HuH-7.5 (cell line): ENCODE measurements around the gene STARD3NL.
"Not testable (repeated sequence)": the region's sequence is repeated elsewhere in the genome, so short reads cannot be mapped to it uniquely, and the experiment has no call there.

Source experiments
- DNase-seq: peaks from one replicate; pipeline ENCODE4 v3.0.0; 2011; ENCODE audit warnings: low spot score

The STARD3NL gene

GRCh38 chr7:38223306-38223705 is 45.3 kb downstream of the STARD3NL start:
- DNase-seq, result no peak

- no peak for DNase-seq
These were observed 46.3 kb downstream of the STARD3NL start for GRCh38 chr7:38224392-38224791.

- no peak for DNase-seq
These were observed 51.3 kb downstream of the STARD3NL start for GRCh38 chr7:38229386-38229785.

GRCh38 chr7:38229884-38230642 is 52.0 kb downstream of the STARD3NL start:
- no peak for DNase-seq

GRCh38 chr7:38232502-38233366 is 54.7 kb downstream of the STARD3NL start:
- no peak for DNase-seq

GRCh38 chr7:38234759-38235158 is 56.7 kb downstream of the STARD3NL start:
- DNase-seq, result not testable (repeated sequence)

- no peak for DNase-seq
These were observed 57.6 kb downstream of the STARD3NL start for GRCh38 chr7:38235606-38236005.

GRCh38 chr7:38239129-38239528 is 61.1 kb downstream of the STARD3NL start:
- not testable (repeated sequence) for DNase-seq

GRCh38 chr7:38241071-38241470 is 63.0 kb downstream of the STARD3NL start:
- DNase-seq, result no peak

GRCh38 chr7:38242814-38243213 is 64.8 kb downstream of the STARD3NL start:
- no peak for DNase-seq

GRCh38 chr7:38243345-38243744 is 65.3 kb downstream of the STARD3NL start:
- not testable (repeated sequence) for DNase-seq

- no peak for DNase-seq
These were observed 66.5 kb downstream of the STARD3NL start for GRCh38 chr7:38244516-38244915.

- no peak for DNase-seq
These were observed 67.4 kb downstream of the STARD3NL start for GRCh38 chr7:38245409-38245977.

- DNase-seq, result no peak
These were observed 70.1 kb downstream of the STARD3NL start for GRCh38 chr7:38248069-38248567.

GRCh38 chr7:38249849-38250248 is 71.8 kb downstream of the STARD3NL start:
- DNase-seq, result not testable (repeated sequence)

- no peak for DNase-seq
These were observed 79.3 kb downstream of the STARD3NL start for GRCh38 chr7:38257350-38257677.

- DNase-seq, result not testable (repeated sequence)
These were observed 81.1 kb downstream of the STARD3NL start for GRCh38 chr7:38259157-38259556.

- not testable (repeated sequence) for DNase-seq
These were observed 83.6 kb downstream of the STARD3NL start for GRCh38 chr7:38261601-38262000.

GRCh38 chr7:38262026-38262425 is 84.0 kb downstream of the STARD3NL start:
- not testable (repeated sequence) for DNase-seq

- no peak for DNase-seq
These were observed 84.5 kb downstream of the STARD3NL start for GRCh38 chr7:38262545-38262944.

GRCh38 chr7:38263274-38263673 is 85.2 kb downstream of the STARD3NL start:
- not testable (repeated sequence) for DNase-seq

- not testable (repeated sequence) for DNase-seq
These were observed 86.6 kb downstream of the STARD3NL start for GRCh38 chr7:38264602-38265001.

- not testable (repeated sequence) for DNase-seq
These were observed 87.9 kb downstream of the STARD3NL start for GRCh38 chr7:38265958-38266357.
